Adrenal gland (tissue), 12 donors: ENCODE data around the gene PCDH9. TPM values are rescaled to one million over a fixed set of nuclear protein-coding genes. Genes with fewer than 3 reads are reported as not detected.
"Not testable (repeated sequence)": the region's sequence is repeated elsewhere in the genome, so short reads cannot be mapped to it uniquely, and the experiment has no call there.

ENCODE experiments used
- DNase-seq, 7 donors: peaks; one replicate each; pipeline ENCODE4 v3.0.0-alpha.2; 2019 to 2020
- H3K27ac ChIP-seq, 5 donors: fragments of 200-600 bp; sonication (generic) in 4 of 5; 1 replicate in 3 of 5; 2 replicates in 2 of 5; pipeline versions ENCODE4 v1.5.1 to v1.8.0; 2016 to 2020; ENCODE audit warnings: mild to moderate bottlenecking in 1 of 5
- H3K27me3 ChIP-seq: fragments of 200-600 bp; 2 replicates; pipeline ENCODE4 v1.8.0; 2021
- H3K36me3 ChIP-seq, 2 donors: fragments of 200-600 bp; replicated peaks in 1 of 2; 1 replicate in 1 of 2; 2 replicates in 1 of 2; pipeline versions ENCODE4 v1.5.1 to v1.8.0; 2018 to 2022
- H3K4me1 ChIP-seq, 2 donors: fragments of 200-600 bp; replicated peaks in 1 of 2; 1 replicate in 1 of 2; 2 replicates in 1 of 2; pipeline versions ENCODE4 v1.5.1 to v1.8.0; 2018 to 2021
- H3K4me3 ChIP-seq, 4 donors: fragments of 200-600 bp; sonication (generic) in 3 of 4; one replicate each; pipeline ENCODE4 v1.5.1; 2016 to 2018
- H3K9me3 ChIP-seq, 3 donors: fragments of 200-600 bp; sonication (generic) in 1 of 3; replicated peaks in 1 of 3; 1 replicate in 2 of 3; 2 replicates in 1 of 3; pipeline versions ENCODE4 v1.5.1 to v1.8.0; 2016 to 2021
- POLR2A ChIP-seq, 2 donors: fragments of 450-650 bp; IDR thresholded peaks; one replicate each; pipeline ENCODE4 v1.6.1; 2017; ENCODE audit warnings: antibody characterized with exemption in 2 of 2, mild to moderate bottlenecking in 2 of 2, moderate library complexity in 1 of 2
- WGBS, 4 donors: extraction: QIAGEN DNeasy Blood & Tissue Kit in 2 of 4; methylation state at CpG; one replicate each; pipeline versions ENCODE4 v1.1.5 to v1.1.7; 2013 to 2017; 5-methylcytosine and 5-hydroxymethylcytosine counted together
- intact Hi-C, 2 donors: fragments of 100-400 bp; cut with DNase I; formaldehyde crosslinking; loops; one replicate each; pipeline versions ENCODE4 v1.14.1 to v1.15.0; 2022 to 2023
- polyA plus RNA-seq, 3 donors: library from polyadenylated mRNA; stranded (reverse); fragments of 200-250 nt in 2 of 3; fragments of 350-450 nt in 1 of 3; fragmentation: Illumina TruSeq in 1 of 3; extraction: RNeasy Lipid Tissue Mini Kit (QIAGEN cat#74804) in 1 of 3; gene quantifications; one replicate each; pipeline ENCODE4 v1.2.3, GENCODE V29; 2013 to 2014
- total RNA-seq, 9 donors: library from RNA; depleted of rRNA in 4 of 9; stranded (reverse); fragments of >200 nt in 4 of 9; fragments of 120-200 nt in 1 of 9; fragmentation: NEBNext Ultra II Directional in 1 of 9; extraction: Animal tissue kit (Norgen Biotek cat#: 25700) in 1 of 9; gene quantifications; one replicate each; pipeline versions ENCODE4 v1.1.0 to v1.2.4, GENCODE V29; 2013 to 2023
- TF ChIP-seq, protein P1 (sequence below), 6 experiments: fragments of 450-650 bp in 4 of 6; fragments of 200-600 bp in 2 of 6; sonication (generic) in 1 of 6; IDR thresholded peaks; 1 replicate in 5 of 6; 2 replicates in 1 of 6; pipeline versions ENCODE4 v1.5.1 to v1.8.0; 2016 to 2021; ENCODE audit warnings: antibody characterized with exemption in 6 of 6, mild to moderate bottlenecking in 2 of 6, moderate library complexity in 1 of 6
- donor health status: healthy with polysubstance abuse.
- donor health status: Bipolar disorder and iron deficiency.
- donor health status: DM: yes; HTN: yes; CAD: no.
- donor health status: DM: no; HTN: no; CAD: no.
- donor health status: DM: no; HTN: no; CAD: no.
- donor health status: DM: yes; HTN: yes; CAD: no.

PCDH9 gene
- total and polyA plus RNA-seq, 12 donors: 0.71 to 10.9 (median 3.6) TPM

DNA sequence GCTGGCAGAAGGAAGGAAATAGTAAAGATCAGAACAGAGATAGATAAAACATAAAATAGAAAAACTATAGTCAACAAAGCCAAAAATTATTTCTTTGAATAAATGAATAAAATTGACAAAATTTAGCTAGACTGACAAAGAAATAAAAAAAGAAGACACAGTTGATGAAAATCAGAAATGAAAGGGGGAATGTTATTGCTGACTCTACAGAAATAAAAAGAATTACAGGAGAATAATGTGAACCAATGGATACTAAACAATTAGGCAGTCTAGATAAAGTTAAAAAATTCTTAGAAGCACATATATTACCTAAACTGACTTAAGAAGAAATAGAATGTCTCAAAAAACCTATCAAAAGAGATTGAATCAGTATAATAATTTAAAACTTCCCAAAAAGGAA lies 933.8 kb downstream of the PCDH9 start:
- intact Hi-C loops: no loop called here
- Histone ChIP-seq H3K36me3 (no peaks in the 10 kb centered on the region), H3K4me3 (no peak overlapping the region), H3K4me1 (no peaks in the 10 kb centered on the region), H3K9me3 (no peaks in the 10 kb centered on the region), H3K27ac (no peak overlapping the region), H3K27me3 (no peaks in the 10 kb centered on the region)
- no peak for TF ChIP-seq POLR2A (IDR thresholded peaks at IDR 0.05)
- TF ChIP-seq, protein P1, sequence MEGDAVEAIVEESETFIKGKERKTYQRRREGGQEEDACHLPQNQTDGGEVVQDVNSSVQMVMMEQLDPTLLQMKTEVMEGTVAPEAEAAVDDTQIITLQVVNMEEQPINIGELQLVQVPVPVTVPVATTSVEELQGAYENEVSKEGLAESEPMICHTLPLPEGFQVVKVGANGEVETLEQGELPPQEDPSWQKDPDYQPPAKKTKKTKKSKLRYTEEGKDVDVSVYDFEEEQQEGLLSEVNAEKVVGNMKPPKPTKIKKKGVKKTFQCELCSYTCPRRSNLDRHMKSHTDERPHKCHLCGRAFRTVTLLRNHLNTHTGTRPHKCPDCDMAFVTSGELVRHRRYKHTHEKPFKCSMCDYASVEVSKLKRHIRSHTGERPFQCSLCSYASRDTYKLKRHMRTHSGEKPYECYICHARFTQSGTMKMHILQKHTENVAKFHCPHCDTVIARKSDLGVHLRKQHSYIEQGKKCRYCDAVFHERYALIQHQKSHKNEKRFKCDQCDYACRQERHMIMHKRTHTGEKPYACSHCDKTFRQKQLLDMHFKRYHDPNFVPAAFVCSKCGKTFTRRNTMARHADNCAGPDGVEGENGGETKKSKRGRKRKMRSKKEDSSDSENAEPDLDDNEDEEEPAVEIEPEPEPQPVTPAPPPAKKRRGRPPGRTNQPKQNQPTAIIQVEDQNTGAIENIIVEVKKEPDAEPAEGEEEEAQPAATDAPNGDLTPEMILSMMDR (IDR thresholded peaks at IDR 0.05): no peak
- DNase-seq: no peak

DNA sequence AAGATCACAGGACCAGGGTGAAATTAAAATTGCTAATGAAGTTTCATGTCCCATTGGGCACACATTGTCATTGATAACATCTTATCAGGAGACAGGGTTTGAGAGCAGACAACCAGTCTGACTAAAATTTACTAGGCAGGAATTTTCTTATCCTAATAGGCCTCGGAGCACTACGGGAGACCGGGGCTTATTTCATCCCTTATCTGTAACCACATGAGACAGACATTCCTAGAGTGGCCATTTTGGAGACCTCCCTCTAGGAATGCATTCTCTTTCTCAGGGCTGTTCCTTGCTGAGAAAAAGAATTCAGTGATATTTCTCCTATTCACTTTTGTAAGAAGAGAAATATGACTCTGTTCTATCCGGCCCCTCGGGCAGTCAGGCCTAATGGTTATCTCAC lies 943.3 kb downstream of the PCDH9 start:
- H3K4me3 ChIP-seq, H3K27ac ChIP-seq, H3K9me3 ChIP-seq, H3K36me3 ChIP-seq, intact Hi-C loops, DNase-seq, H3K27me3 ChIP-seq, H3K4me1 ChIP-seq: not testable (repeated sequence)
- 92 to 97% (median 93%) methylated on average over 5 of the region's 5 CpGs for WGBS, 4 donors

DNA sequence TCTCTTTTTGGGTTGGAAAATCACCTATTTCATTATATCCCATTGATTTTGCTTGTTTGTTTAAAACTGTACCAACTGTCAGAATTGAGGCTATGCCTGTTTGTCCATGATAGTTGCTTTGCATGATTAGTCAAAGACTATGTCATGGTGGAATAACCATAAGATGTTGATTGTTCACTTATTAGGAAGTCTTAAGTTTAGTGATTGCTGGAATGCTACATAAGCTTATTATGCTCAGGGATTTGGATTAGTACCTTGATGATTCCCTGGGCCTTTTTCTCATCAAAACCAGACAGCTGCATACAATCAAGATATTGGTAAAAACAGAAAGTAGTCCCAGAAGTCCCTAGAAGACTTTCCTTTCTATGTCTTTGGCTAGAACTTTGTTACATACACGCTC lies 954.7 kb downstream of the PCDH9 start:
- Histone ChIP-seq H3K27me3 (no peaks in the 10 kb centered on the region), H3K9me3 (no peaks in the 10 kb centered on the region), H3K27ac (no peak overlapping the region), H3K4me1 (no peaks in the 10 kb centered on the region), H3K4me3 (no peak overlapping the region), H3K36me3 (no peaks in the 10 kb centered on the region)
- intact Hi-C loops: no loop called here
- WGBS, 4 donors: 81 to 96% (median 89%) methylated on average over 1 of the region's 1 CpG
- no peak for DNase-seq
- TF ChIP-seq, protein P1 (IDR thresholded peaks at IDR 0.05): no peak
- TF ChIP-seq POLR2A (IDR thresholded peaks at IDR 0.05): no peak

DNA sequence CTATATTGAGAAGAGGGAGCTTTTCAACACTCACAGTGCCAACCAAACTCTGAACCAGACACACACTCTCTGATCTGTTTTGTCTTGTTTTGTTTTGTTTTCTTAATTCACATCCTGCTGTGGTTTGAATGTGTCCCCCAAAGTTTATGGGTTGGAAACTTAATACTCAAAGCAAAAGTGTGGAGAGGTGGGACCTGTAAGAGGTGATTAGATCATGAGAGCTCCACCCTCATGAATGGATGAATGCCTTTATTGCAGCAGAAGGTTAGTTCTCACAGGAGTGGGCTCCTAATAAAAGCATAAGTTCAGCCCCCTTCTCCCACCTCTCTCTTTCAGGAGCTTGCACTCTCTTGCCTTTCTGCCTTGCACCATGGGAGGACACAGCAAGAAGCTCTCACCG lies 957.1 kb downstream of the PCDH9 start:
- Histone ChIP-seq H3K27me3 (no peaks in the 10 kb centered on the region), H3K36me3 (no peaks in the 10 kb centered on the region), H3K9me3 (no peaks in the 10 kb centered on the region), H3K4me3 (no peak overlapping the region), H3K4me1 (no peaks in the 10 kb centered on the region), H3K27ac (no peak overlapping the region)
- intact Hi-C loops: no loop called here
- 70 to 88% (median 76%) methylated on average over 1 of the region's 1 CpG for WGBS, 4 donors
- DNase-seq: no peak
- TF ChIP-seq, protein P1 (IDR thresholded peaks at IDR 0.05): no peak
- no peak for TF ChIP-seq POLR2A (IDR thresholded peaks at IDR 0.05)

DNA sequence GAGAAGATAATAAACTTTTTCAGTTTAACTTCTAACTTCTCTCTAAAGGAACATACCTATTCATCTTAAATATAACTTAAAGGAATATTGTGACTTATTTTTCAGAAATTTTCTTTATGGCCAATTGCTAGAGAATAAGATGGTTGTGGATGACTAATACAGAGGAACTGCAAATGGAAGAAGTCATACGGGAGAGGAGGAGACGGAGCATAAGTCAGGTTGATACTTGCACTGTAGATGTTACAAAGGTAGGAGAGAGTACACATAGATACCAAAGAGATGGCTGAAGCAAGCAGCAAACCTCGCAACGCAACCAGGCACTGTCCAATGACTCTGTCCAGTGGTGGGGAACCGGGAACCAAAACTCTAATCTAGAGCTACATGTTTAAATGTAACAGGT lies 963.4 kb downstream of the PCDH9 start:
- no peak for TF ChIP-seq POLR2A (IDR thresholded peaks at IDR 0.05)
- TF ChIP-seq, protein P1 (IDR thresholded peaks at IDR 0.05): no peak
- no peak overlapping the region for H3K4me3 ChIP-seq
- no peak overlapping the region for H3K27ac ChIP-seq
- intact Hi-C loops: no loop called here
- DNase-seq: no peak
- no peaks in the 10 kb centered on the region for H3K9me3 ChIP-seq
- no peaks in the 10 kb centered on the region for H3K36me3 ChIP-seq
- H3K27me3 ChIP-seq: no peaks in the 10 kb centered on the region
- 82 to 91% (median 89%) methylated on average over 5 of the region's 5 CpGs for WGBS, 4 donors
- H3K4me1 ChIP-seq: no peaks in the 10 kb centered on the region
